Measurements from ENCODE around the gene SMU1. TPM values are rescaled to one million over a fixed set of nuclear protein-coding genes. Genes with fewer than 3 reads are reported as not detected.

Gene SMU1
- total and polyA plus RNA-seq, 12 donors: 6.9 to 28.3 (median 21.5) TPM

DNA sequence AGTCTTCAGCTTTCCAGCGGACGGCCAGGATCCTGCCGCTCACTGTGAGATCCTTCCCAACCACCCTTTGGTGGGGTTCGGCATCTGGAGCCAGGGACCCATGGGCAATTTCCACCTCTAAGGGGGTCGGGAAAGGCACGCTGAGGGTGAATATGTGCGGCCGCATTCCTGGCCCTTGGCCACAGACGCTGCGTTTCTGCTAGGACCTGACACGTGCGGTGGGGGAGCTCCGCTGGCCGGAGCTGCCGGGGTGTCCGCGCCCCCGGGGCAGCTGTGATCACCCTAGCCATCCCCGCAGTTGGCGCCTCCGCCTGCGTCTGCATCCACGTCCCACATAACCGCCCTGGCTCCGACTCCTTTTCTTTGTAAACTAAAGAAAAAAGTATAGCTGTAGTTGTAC lies 56.7 kb downstream of the SMU1 start:
- no peaks in the 10 kb centered on the region for H3K27me3 ChIP-seq
- intact Hi-C loops (cut with DNase I): no loop called here
- TF ChIP-seq POLR2A (IDR thresholded peaks at IDR 0.05) (no peak), CTCF (IDR thresholded peaks at IDR 0.05) (no peak)
- H3K36me3 ChIP-seq (replicated peaks in 1 of 2): no peaks in the 10 kb centered on the region
- no peak for DNase-seq
- no peak overlapping the region for H3K4me3 ChIP-seq
- 87 to 98% (median 93%) methylated on average over 7 to 25 of the region's 25 CpGs for WGBS, 4 donors
- peaks cover 11 to 19% of the 10 kb centered on the region in 2 donors for H3K4me1 ChIP-seq (replicated peaks in 1 of 2)
- no peak overlapping the region for H3K27ac ChIP-seq
- H3K9me3 ChIP-seq (replicated peaks in 1 of 3): no peaks in the 10 kb centered on the region

DNA sequence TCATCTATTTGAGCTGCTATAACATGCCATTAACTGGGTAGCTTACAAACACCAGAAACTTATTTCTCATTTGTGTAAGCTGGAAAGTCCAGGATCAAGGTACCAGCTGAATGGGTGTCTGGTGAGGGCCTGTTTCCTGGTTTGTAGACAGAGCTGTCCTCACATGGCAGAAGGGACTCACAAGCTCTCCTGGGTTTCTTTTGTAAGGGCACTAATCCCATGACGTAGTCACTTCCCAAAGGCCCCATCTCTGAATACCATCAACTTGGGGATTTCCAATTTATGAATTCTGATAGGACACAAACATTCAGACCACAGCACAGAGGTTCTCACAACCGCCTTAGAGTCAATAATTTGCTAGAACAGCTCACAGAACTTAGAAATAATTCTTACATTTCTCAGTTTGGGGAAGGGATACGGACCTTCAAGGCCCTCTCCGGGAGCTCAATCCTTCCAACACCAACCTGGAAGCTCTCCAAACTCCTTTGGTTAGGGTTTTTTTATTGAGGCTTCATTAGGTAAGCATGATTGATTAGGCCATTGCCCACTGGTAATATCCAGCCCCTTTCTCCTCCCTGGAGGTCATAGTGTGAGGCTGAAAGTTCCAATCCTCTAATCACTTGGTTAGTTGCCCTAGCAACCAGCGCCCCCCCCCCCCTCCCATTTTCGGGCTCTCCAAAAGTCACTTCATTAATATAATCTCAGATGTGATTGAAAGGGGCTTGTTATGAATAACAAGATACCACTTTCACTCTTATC lies 59.0 kb downstream of the SMU1 start:
- DNase-seq: no peak
- TF ChIP-seq CTCF (IDR thresholded peaks at IDR 0.05): no peak
- TF ChIP-seq POLR2A (IDR thresholded peaks at IDR 0.05): no peak
- intact Hi-C loops (cut with DNase I): no loop called here
- 77 to 90% (median 86%) methylated on average over 6 of the region's 6 CpGs for WGBS, 4 donors
- Histone ChIP-seq H3K27me3 (no peaks in the 10 kb centered on the region), H3K9me3 (replicated peaks in 1 of 3) (no peaks in the 10 kb centered on the region), H3K4me1 (replicated peaks in 1 of 2) (peaks cover 2 to 4% of the 10 kb centered on the region in 2 donors), H3K36me3 (replicated peaks in 1 of 2) (no peaks in the 10 kb centered on the region), H3K27ac (no peak overlapping the region), H3K4me3 (no peak overlapping the region)

GRCh38 chr9:33014665-33015014 lies 61.8 kb downstream of the SMU1 start:
- intact Hi-C loops (cut with DNase I): no loop called here
- 33 to 52% (median 43%) methylated on average over 1 of the region's 1 CpG for WGBS, 4 donors
- Histone ChIP-seq H3K27me3 (no peaks in the 10 kb centered on the region), H3K4me3 (no peak overlapping the region), H3K36me3 (replicated peaks in 1 of 2) (no peaks in the 10 kb centered on the region), H3K9me3 (replicated peaks in 1 of 3) (no peaks in the 10 kb centered on the region), H3K27ac (no peak overlapping the region), H3K4me1 (replicated peaks in 1 of 2) (no peaks in the 10 kb centered on the region)
- no peak for DNase-seq
- TF ChIP-seq CTCF (IDR thresholded peaks at IDR 0.05) (no peak), POLR2A (IDR thresholded peaks at IDR 0.05) (no peak)

DNA sequence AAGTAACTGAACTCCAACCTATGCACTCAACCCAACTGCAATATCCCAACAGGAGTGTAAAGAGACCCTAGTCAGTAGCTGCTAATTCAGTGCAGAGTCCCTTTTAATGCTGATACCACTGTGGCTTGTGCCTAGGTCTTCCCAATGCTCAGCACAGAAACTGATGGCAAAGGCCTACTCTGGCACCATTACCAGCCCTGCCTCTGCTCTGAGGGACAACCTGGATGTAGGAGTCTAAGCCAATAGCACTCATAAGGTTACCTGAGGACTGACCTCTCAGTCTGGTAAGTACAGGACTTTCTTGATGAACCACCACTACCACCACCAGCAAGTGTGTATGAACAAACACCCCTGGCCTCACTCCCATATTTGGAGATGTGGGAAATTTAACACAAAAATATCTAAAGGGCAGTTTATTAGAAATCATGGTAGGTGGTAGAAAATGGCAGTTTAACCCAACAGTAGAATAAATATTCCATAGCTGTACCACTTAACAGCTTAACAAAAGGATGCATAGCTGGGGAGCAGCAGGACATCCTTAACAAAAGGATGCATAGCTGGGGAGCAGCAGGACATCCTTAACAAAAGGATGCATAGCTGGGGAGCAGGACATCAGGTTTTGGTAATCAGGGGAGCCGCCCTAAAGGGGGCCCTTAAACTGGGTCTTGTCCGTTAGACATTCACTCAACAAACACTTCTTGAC lies 62.4 kb downstream of the SMU1 start:
- Histone ChIP-seq H3K36me3 (replicated peaks in 1 of 2) (no peaks in the 10 kb centered on the region), H3K27ac (no peak overlapping the region), H3K27me3 (no peaks in the 10 kb centered on the region), H3K9me3 (replicated peaks in 1 of 3) (no peaks in the 10 kb centered on the region), H3K4me1 (replicated peaks in 1 of 2) (no peaks in the 10 kb centered on the region), H3K4me3 (no peak overlapping the region)
- WGBS, 4 donors: 78 to 89% (median 78%) methylated on average over 2 of the region's 2 CpGs
- DNase-seq: no peak
- TF ChIP-seq POLR2A (IDR thresholded peaks at IDR 0.05): no peak
- TF ChIP-seq CTCF (IDR thresholded peaks at IDR 0.05): no peak
- intact Hi-C loops (cut with DNase I): no loop called here

All from adrenal gland (tissue), 12 donors.